GM18907 (cell line): ENCODE measurements around the gene STT3B.
A peak's percentile ranks its signal among the peaks of the same experiment; 100 is the strongest.

ENCODE experiments used
- ATAC-seq: cut with Tn5 transposase; IDR thresholded peaks from one replicate; pipeline ENCODE4 v1.9.1; 2021; ENCODE audit warnings: mild to moderate bottlenecking, moderate library complexity; ENCODE audit not compliant: unreplicated experiment

STT3B gene

GRCh38 chr3:31550452-31551251, 17.9 kb downstream of the STT3B start:
- ATAC-seq, result peak; percentile 74

GRCh38 chr3:31551646-31552045, 18.9 kb downstream of the STT3B start:
- no peak for ATAC-seq

GRCh38 chr3:31552103-31552502, 19.4 kb downstream of the STT3B start:
- no peak for ATAC-seq

GRCh38 chr3:31553258-31553657, 20.5 kb downstream of the STT3B start:
- no peak for ATAC-seq

GRCh38 chr3:31555204-31555603, 22.5 kb downstream of the STT3B start:
- no peak for ATAC-seq

GRCh38 chr3:31559872-31560534, 27.3 kb downstream of the STT3B start:
- ATAC-seq, result no peak

- ATAC-seq, result no peak
Measured at GRCh38 chr3:31561891-31562290, 29.2 kb downstream of the STT3B start.

GRCh38 chr3:31562525-31562924, 29.8 kb downstream of the STT3B start:
- ATAC-seq, result no peak

- ATAC-seq, result no peak
Measured at GRCh38 chr3:31565288-31565687, 32.6 kb downstream of the STT3B start.

- ATAC-seq, result no peak
Measured at GRCh38 chr3:31567036-31567435, 34.3 kb downstream of the STT3B start.

GRCh38 chr3:31568649-31569048, 35.9 kb downstream of the STT3B start:
- no peak for ATAC-seq

- no peak for ATAC-seq
Measured at GRCh38 chr3:31571325-31571724, 38.6 kb downstream of the STT3B start.

GRCh38 chr3:31572236-31573004, 39.7 kb downstream of the STT3B start:
- ATAC-seq, result no peak

GRCh38 chr3:31573036-31573779, 40.5 kb downstream of the STT3B start:
- no peak for ATAC-seq

- no peak for ATAC-seq
Measured at GRCh38 chr3:31575448-31575847, 42.7 kb downstream of the STT3B start.

GRCh38 chr3:31576521-31576920, 43.8 kb downstream of the STT3B start:
- no peak for ATAC-seq

GRCh38 chr3:31577232-31577631, 44.5 kb downstream of the STT3B start:
- ATAC-seq, result no peak

GRCh38 chr3:31579828-31580227, 47.1 kb downstream of the STT3B start:
- no peak for ATAC-seq

GRCh38 chr3:31580645-31581044, 47.9 kb downstream of the STT3B start:
- ATAC-seq, result no peak

- no peak for ATAC-seq
Measured at GRCh38 chr3:31581660-31582059, 48.9 kb downstream of the STT3B start.

GRCh38 chr3:31589228-31589627, 56.5 kb downstream of the STT3B start:
- ATAC-seq, result no peak
